Heart left ventricle (tissue), 16 donors: ENCODE measurements around the gene STOML1. TPM values are rescaled to one million over a fixed set of nuclear protein-coding genes. Genes with fewer than 3 reads are reported as not detected.
A peak's percentile ranks its signal among the peaks of the same experiment; 100 is the strongest.

Experiments
- ATAC-seq, 4 donors: fragments of 200-7000 bp; cut with Tn5 transposase; one replicate each; pipeline ENCODE4 v1.9.1; 2020 to 2022; ENCODE audit warnings: moderate library complexity in 4 of 4, mild to moderate bottlenecking in 3 of 4, moderate number of reproducible peaks in 1 of 4
- DNase-seq, 5 donors: peaks; one replicate each; pipeline ENCODE4 v3.0.0-alpha.2; 2020
- H3K27ac ChIP-seq, 12 donors: fragments of 200-600 bp; sonication (generic) in 4 of 12; one replicate each; pipeline versions ENCODE4 v1.5.0 to v1.8.0; 2016 to 2022; ENCODE audit warnings: mild to moderate bottlenecking in 2 of 12
- H3K27me3 ChIP-seq, 9 donors: fragments of 200-600 bp; sonication (generic) in 2 of 9; one replicate each; pipeline versions ENCODE4 v1.5.1 to v1.8.0; 2016 to 2022; ENCODE audit warnings: mild to moderate bottlenecking in 3 of 9
- H3K36me3 ChIP-seq, 9 donors: fragments of 200-600 bp; sonication (generic) in 2 of 9; one replicate each; pipeline versions ENCODE4 v1.5.0 to v1.8.0; 2018 to 2022; ENCODE audit warnings: mild to moderate bottlenecking in 2 of 9
- H3K4me1 ChIP-seq, 12 donors: fragments of 200-600 bp; sonication (generic) in 4 of 12; one replicate each; pipeline versions ENCODE4 v1.5.0 to v1.8.0; 2016 to 2022; ENCODE audit warnings: mild to moderate bottlenecking in 3 of 12
- H3K4me3 ChIP-seq, 12 donors: fragments of 200-600 bp; sonication (generic) in 4 of 12; one replicate each; pipeline versions ENCODE4 v1.5.0 to v1.8.0; 2017 to 2022; ENCODE audit warnings: mild to moderate bottlenecking in 9 of 12, moderate library complexity in 4 of 12
- H3K9me3 ChIP-seq, 12 donors: fragments of 200-600 bp; sonication (generic) in 4 of 12; one replicate each; pipeline versions ENCODE4 v1.5.0 to v1.8.0; 2016 to 2022; ENCODE audit warnings: mild to moderate bottlenecking in 1 of 12
- POLR2A ChIP-seq, 2 donors: fragments of 450-650 bp; IDR thresholded peaks; one replicate each; pipeline ENCODE4 v1.6.1; 2017; ENCODE audit warnings: antibody characterized with exemption in 2 of 2, mild to moderate bottlenecking in 2 of 2, moderate library complexity in 2 of 2
- WGBS, 4 donors: extraction: QIAGEN DNeasy Blood & Tissue Kit in 2 of 4; methylation state at CpG; one replicate each; pipeline versions ENCODE4 v1.1.5 to v1.1.7; 2013 to 2018; 5-methylcytosine and 5-hydroxymethylcytosine counted together
- intact Hi-C, 10 donors: fragments of 100-400 bp; cut with DNase I; formaldehyde crosslinking; loops; one replicate each; pipeline versions ENCODE4 v1.11.1 to v1.14.2; 2022
- polyA plus RNA-seq, 2 donors: library from polyadenylated mRNA; stranded (reverse); fragments of 200-250 nt; gene quantifications; one replicate each; pipeline ENCODE4 v1.2.3, GENCODE V29; 2013
- total RNA-seq, 9 donors: library from RNA; depleted of rRNA in 2 of 9; stranded (reverse); fragments of >200 nt in 2 of 9; fragmentation: NEBNext Ultra II Directional in 3 of 9; extraction: Animal tissue kit (Norgen Biotek cat#: 25700) in 3 of 9; gene quantifications; one replicate each; pipeline versions ENCODE4 v1.1.0 to v1.2.4, GENCODE V29; 2016 to 2023
- TF ChIP-seq, protein P1 (sequence below), 12 donors: fragments of 200-600 bp; sonication (generic) in 4 of 12; IDR thresholded peaks; one replicate each; pipeline versions ENCODE4 v1.5.0 to v1.8.0; 2018 to 2022; ENCODE audit warnings: antibody characterized with exemption in 12 of 12, mild to moderate bottlenecking in 5 of 12
- donor health status: ischemic (EF 13 %, LVEDD 7.1; RV severe dilation, severe dysfunction).
- donor health status: healthy with polysubstance abuse.
- donor health status: DM: no; HTN: yes; CAD: no.
- donor health status: DM: no; HTN: no; CAD: no.
- donor health status: ischemic (EF 25% LVEDD 6.9; RV normal size, moderate dysfunction).
- donor health status: ischemic (EF 25% LVEDD 5.7; RV mildly dilated, moderate dysfunction).
- donor health status: healthy.
- donor health status: DM: yes; HTN: yes; CAD: no.
- donor health status: ischemic (EF 35%, LVEDD 5.7; RV mildly dilated, moderate dysfunction).
- donor health status: nonischemic (EF 11% LVEDD 7.7; RV severe dilation, severe dysfunction).
- donor health status: DM: yes; HTN: yes; CAD: no.
- donor health status: PGD.
- donor health status: ischemic (EF 29% LVEDD 5.4; RV normal size, mild dysfunction).
- donor health status: nonischemic (EF 23%, LVEDD 6.1; RV moderate dilation, normal function).

Gene STOML1
- total and polyA plus RNA-seq, 11 donors: 25.0 to 41.1 (median 27.7) TPM

DNA sequence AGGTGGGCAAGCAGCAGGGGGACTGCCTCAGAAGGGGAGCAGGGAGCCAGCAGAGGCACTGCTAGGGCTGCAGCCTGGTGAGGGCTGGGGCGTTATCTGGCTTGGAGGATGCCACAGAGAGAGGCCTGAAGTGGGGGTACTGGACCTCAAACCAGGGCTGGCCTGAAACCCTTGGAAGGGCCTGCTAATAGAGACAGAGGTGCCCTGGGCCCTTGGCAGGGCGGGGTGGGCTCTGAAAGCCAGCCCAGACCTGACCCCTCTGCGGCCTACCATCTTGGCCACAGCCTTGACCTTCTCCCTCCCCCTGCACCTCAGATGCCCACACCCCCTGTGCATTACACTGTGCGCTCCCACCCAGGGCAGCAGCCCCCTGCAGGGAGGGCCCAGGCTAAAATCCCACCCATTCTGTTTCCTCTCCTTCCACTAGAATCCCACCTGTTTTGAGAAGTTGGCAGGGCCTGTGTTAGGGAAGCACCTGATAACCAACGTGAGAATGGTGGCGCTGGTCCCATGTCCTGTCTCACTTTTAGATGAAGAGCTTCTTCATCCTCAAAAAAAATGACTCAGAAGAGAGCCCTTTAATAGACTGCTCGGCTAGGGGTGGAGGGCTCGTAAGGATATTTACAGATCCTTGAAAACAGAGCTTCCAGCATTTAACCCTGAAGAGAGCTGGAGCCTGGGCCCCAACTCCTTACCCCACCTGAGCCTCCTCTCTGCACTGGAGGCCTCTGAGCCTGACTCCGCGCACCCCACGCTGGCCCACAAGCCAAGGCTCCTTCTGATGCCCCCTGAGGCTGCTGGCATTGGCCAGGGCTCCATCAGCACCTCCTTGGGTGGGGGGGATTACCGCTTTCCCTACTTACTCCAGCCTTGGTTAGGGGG is 36.0 kb downstream of the STOML1 start:
- Histone ChIP-seq H3K36me3 (peaks cover 0 to 9% (median 0%) of the 10 kb centered on the region in 9 donors), H3K27ac (peak overlapping the region in 4 of 12 donors; percentile 5 to 57 (median 38)), H3K4me1 (peaks cover 8 to 53% (median 35%) of the 10 kb centered on the region in 12 donors), H3K9me3 (no peaks in the 10 kb centered on the region), H3K27me3 (no peaks in the 10 kb centered on the region), H3K4me3 (no peak overlapping the region)
- TF ChIP-seq POLR2A (IDR thresholded peaks at IDR 0.05): no peak
- TF ChIP-seq, protein P1, sequence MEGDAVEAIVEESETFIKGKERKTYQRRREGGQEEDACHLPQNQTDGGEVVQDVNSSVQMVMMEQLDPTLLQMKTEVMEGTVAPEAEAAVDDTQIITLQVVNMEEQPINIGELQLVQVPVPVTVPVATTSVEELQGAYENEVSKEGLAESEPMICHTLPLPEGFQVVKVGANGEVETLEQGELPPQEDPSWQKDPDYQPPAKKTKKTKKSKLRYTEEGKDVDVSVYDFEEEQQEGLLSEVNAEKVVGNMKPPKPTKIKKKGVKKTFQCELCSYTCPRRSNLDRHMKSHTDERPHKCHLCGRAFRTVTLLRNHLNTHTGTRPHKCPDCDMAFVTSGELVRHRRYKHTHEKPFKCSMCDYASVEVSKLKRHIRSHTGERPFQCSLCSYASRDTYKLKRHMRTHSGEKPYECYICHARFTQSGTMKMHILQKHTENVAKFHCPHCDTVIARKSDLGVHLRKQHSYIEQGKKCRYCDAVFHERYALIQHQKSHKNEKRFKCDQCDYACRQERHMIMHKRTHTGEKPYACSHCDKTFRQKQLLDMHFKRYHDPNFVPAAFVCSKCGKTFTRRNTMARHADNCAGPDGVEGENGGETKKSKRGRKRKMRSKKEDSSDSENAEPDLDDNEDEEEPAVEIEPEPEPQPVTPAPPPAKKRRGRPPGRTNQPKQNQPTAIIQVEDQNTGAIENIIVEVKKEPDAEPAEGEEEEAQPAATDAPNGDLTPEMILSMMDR (IDR thresholded peaks at IDR 0.05): no peak
- DNase-seq: peak in 1 of 5 donors; percentile 16
- intact Hi-C loops: loop anchor here in 1 of 10 donors (10.0 kb wide), 1 partner anchor 61 kb away; no protein-coding TSS in a partner anchor
- whole genome bisulfite sequencing, 4 donors: 87 to 89% (median 88%) methylated on average over 11 to 12 of the region's 12 CpGs
- ATAC-seq: peak in 1 of 4 donors; percentile 1

DNA sequence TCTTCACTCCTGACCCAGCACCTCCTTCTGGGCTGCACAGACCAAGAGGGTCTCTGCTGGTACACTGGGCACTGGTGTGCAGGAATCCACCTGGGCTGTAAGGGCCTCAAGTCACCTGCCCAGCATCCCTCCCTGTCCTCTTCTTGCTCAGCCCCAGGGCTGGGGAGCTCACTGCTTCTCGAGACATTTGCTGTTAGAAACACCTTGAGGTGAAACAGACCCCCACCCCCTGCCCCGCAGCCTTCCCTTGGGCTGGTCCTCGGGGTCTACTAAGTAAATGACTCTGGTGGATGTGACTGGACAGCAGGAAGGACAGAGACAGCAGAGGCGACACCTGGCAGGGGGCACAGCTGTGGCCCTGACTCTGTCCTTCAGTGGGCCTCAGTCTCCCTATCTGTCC is 36.8 kb downstream of the STOML1 start:
- 88 to 96% (median 90%) methylated on average over 4 of the region's 4 CpGs for WGBS, 4 donors
- H3K4me1 ChIP-seq: peaks cover 9 to 61% (median 41%) of the 10 kb centered on the region in 12 donors
- TF ChIP-seq POLR2A (IDR thresholded peaks at IDR 0.05): no peak
- TF ChIP-seq, protein P1 (IDR thresholded peaks at IDR 0.05): no peak

DNA sequence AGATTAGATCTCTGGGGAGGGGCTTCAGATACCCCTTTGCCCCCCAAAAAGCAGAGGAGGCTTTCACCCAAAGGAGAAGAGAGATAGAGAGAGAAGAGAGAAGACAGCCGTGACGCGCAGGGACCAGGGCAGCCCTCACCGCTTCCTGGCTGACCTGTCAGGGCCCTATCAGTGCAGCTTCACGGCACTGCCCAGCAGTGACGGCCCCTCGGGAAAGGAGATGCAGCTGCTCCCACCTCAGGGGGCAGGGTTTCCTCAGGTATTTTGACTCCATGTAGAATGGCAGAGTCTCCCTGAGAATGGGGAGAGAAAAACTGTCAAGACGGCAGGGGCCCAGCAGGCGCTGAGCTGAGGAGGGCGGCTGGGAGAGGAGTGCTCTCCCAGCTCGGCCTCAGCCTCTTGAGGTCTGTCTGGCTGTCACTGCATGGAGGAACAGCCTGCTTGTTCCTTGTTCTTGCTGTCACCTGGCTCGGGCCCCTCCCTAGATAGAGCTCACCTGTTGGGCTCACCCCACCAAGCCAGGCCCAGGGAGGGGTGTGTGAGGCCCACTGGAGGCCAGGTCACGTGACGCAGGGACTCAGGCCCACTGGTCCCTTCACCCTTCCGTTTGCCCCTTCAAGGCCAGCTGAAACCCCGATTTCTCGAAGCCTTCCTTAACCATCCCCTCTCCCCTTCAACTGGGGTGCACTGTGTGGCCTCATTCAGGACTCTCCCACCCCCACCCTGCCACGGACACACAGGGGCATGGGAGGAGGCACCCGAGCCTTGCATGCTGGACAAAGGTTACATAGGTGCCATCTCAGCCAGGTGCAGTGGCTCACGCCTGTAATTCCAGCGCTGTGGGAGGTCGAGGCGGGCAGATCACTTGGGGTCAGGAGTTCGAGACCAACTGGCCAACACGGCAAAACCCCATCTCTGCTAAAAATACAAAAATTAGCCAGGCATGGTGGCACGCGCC is 37.6 kb downstream of the STOML1 start:
- no peak for ATAC-seq
- Histone ChIP-seq H3K27me3 (no peaks in the 10 kb centered on the region), H3K9me3 (no peaks in the 10 kb centered on the region), H3K27ac (no peak overlapping the region), H3K4me1 (peaks cover 9 to 61% (median 41%) of the 10 kb centered on the region in 12 donors), H3K4me3 (no peak overlapping the region), H3K36me3 (peaks cover 0 to 13% (median 4%) of the 10 kb centered on the region in 9 donors)
- DNase-seq: peak in 1 of 5 donors; percentile 16
- WGBS, 4 donors: 92 to 95% (median 94%) methylated on average over 22 to 27 of the region's 27 CpGs
- intact Hi-C loops: loop anchor here in 2 of 10 donors (5.0 to 10.0 kb wide), 2 partner anchors 57 to 60 kb away; no protein-coding TSS in a partner anchor
- TF ChIP-seq, protein P1 (IDR thresholded peaks at IDR 0.05): no peak
- TF ChIP-seq POLR2A (IDR thresholded peaks at IDR 0.05): no peak

More for the DNA sequence above, 36.8 kb downstream of the STOML1 start:
- Histone ChIP-seq H3K27ac (no peak overlapping the region), H3K36me3 (peaks cover 0 to 9% (median 0%) of the 10 kb centered on the region in 9 donors), H3K4me3 (no peak overlapping the region), H3K9me3 (no peaks in the 10 kb centered on the region), H3K27me3 (no peaks in the 10 kb centered on the region)
- intact Hi-C loops: loop anchor here in 1 of 10 donors (10.0 kb wide), 1 partner anchor 61 kb away; no protein-coding TSS in a partner anchor
- DNase-seq: peak in 1 of 5 donors; percentile 15
- no peak for ATAC-seq
